Uterine smooth muscle cell (primary cell): ENCODE data around the gene UBE2S. TPM values are rescaled to one million over a fixed set of nuclear protein-coding genes. Genes with fewer than 3 reads are reported as not detected.

ENCODE experiments used
- total RNA-seq: library from RNA; depleted of rRNA; stranded (reverse); fragments of >200 nt; gene quantifications from 2 replicates; pipeline ENCODE4 v1.2.3, GENCODE V29; 2014

The UBE2S gene
- 268 and 487 TPM in 2 replicates for total RNA-seq

GRCh38 chr19:55407550-55407799, at the start of gene UBE2S:
Gene UBE2S, minus strand, starts transcription at chr19:55407788. Its CDS starts 199 bp downstream, at chr19:55407589.

GRCh38 chr19:55443045-55443823, 35.6 kb upstream of the UBE2S start, which contains the start of gene SHISA7:
Gene SHISA7, minus strand, starts transcription at chr19:55443300. Its CDS starts 437 bp downstream, at chr19:55442863.

GRCh38 chr19:55385724-55386492, 21.7 kb downstream of the UBE2S start, which contains the start of gene RPL28:
Gene RPL28, plus strand, starts transcription at chr19:55385932. Its CDS starts 426 bp downstream, at chr19:55386358.

GRCh38 chr19:55384131-55384919, 23.3 kb downstream of the UBE2S start, which contains the start of gene TMEM238:
Gene TMEM238, minus strand, starts transcription at chr19:55384292. Its CDS starts 33 bp downstream, at chr19:55384259.

GRCh38 chr19:55376241-55376933, 31.2 kb downstream of the UBE2S start, which contains the start of gene TMEM190:
Gene TMEM190, plus strand, starts transcription at chr19:55376826. Its CDS starts 28 bp downstream, at chr19:55376854.

GRCh38 chr19:55370305-55370988, 37.1 kb downstream of the UBE2S start, which contains the start of gene IL11:
Gene IL11, minus strand, starts transcription at chr19:55370463. Its CDS starts 153 bp downstream, at chr19:55370310.

GRCh38 chr19:55362990-55363716, 44.4 kb downstream of the UBE2S start, which contains the start of gene GARIN5B:
Gene GARIN5B, minus strand, starts transcription at chr19:55363260. Its CDS starts 194 bp downstream, at chr19:55363066.

GRCh38 chr19:55354698-55355212, 52.8 kb downstream of the UBE2S start, which contains the start of gene COX6B2:
Gene COX6B2, minus strand, starts transcription at chr19:55354719. Its CDS starts 198 bp downstream, at chr19:55354521.

Other genes with a start within 250 kb of the UBE2S start
- gene DNAAF3, start 241.2 kb downstream of the UBE2S start, total RNA-seq, result 0.33 and 0.75 TPM in 2 replicates
- gene SYT5, start 227.5 kb downstream of the UBE2S start, total RNA-seq, result under 0.01 and 0.12 TPM in 2 replicates
- 7.4 and 15.3 TPM in 2 replicates for gene PTPRH, start 198.3 kb downstream of the UBE2S start, total RNA-seq
- gene TMEM86B, start 179.0 kb downstream of the UBE2S start, total RNA-seq, result 1.6 and 1.7 TPM in 2 replicates
- 34.7 and 45.9 TPM in 2 replicates for gene PPP6R1, start 148.8 kb downstream of the UBE2S start, total RNA-seq
- 32.7 and 45.6 TPM in 2 replicates for gene HSPBP1, start 127.7 kb downstream of the UBE2S start, total RNA-seq
- gene BRSK1, start 123.8 kb downstream of the UBE2S start, total RNA-seq, result 7.0 and 9.2 TPM in 2 replicates
- not detected in 2 replicates for gene TMEM150B, start 82.4 kb downstream of the UBE2S start, total RNA-seq
- gene KMT5C, start 67.9 kb downstream of the UBE2S start, total RNA-seq, result 6.5 and 12.1 TPM in 2 replicates
- not detected in 2 replicates for gene COX6B2, start 53.1 kb downstream of the UBE2S start, total RNA-seq
- not detected in 2 replicates for gene GARIN5B, start 44.5 kb downstream of the UBE2S start, total RNA-seq
- 6.9 and 8.5 TPM in 2 replicates for gene IL11, start 37.3 kb downstream of the UBE2S start, total RNA-seq
- 0.37 TPM in 1 of 2 replicates, not detected in the other for gene TMEM190, start 31.0 kb downstream of the UBE2S start, total RNA-seq
- gene TMEM238, start 23.5 kb downstream of the UBE2S start, total RNA-seq, result 0.33 and 0.75 TPM in 2 replicates
- gene RPL28, start 21.9 kb downstream of the UBE2S start, total RNA-seq, result 393 and 410 TPM in 2 replicates
- gene SHISA7, start 35.5 kb upstream of the UBE2S start, total RNA-seq, result not detected in 2 replicates
- 52.5 and 63.2 TPM in 2 replicates for gene ISOC2, start 53.9 kb upstream of the UBE2S start, total RNA-seq
- not detected in 2 replicates for gene C19orf85, start 57.0 kb upstream of the UBE2S start, total RNA-seq
- gene ZNF628, start 68.8 kb upstream of the UBE2S start, total RNA-seq, result 1.5 and 1.9 TPM in 2 replicates
- gene NAT14, start 77.4 kb upstream of the UBE2S start, total RNA-seq, result 19.1 and 29.9 TPM in 2 replicates
- 22.4 and 38.0 TPM in 2 replicates for gene SSC5D, start 80.6 kb upstream of the UBE2S start, total RNA-seq
- gene SBK2, start 129.3 kb upstream of the UBE2S start, total RNA-seq, result 0.11 and 1.5 TPM in 2 replicates
- 0.12 TPM in 1 of 2 replicates, not detected in the other for gene SBK3, start 137.8 kb upstream of the UBE2S start, total RNA-seq
- 3.8 and 5.9 TPM in 2 replicates for gene ZNF579, start 173.1 kb upstream of the UBE2S start, total RNA-seq
- gene FIZ1, start 191.7 kb upstream of the UBE2S start, total RNA-seq, result 2.7 and 3.0 TPM in 2 replicates
- gene ZNF524, start 192.5 kb upstream of the UBE2S start, total RNA-seq, result 7.7 and 9.9 TPM in 2 replicates
- gene ZNF865, start 197.9 kb upstream of the UBE2S start, total RNA-seq, result 1.00 and 1.2 TPM in 2 replicates
- 4.4 and 5.4 TPM in 2 replicates for gene ZNF784, start 216.8 kb upstream of the UBE2S start, total RNA-seq
- gene ZNF580, start 233.2 kb upstream of the UBE2S start, total RNA-seq, result 4.1 and 4.2 TPM in 2 replicates
- 12.3 and 22.5 TPM in 2 replicates for gene ZNF581, start 235.9 kb upstream of the UBE2S start, total RNA-seq
- gene CCDC106, start 240.4 kb upstream of the UBE2S start, total RNA-seq, result 2.5 and 8.5 TPM in 2 replicates
- 117 and 168 TPM in 2 replicates for gene U2AF2, start 247.2 kb upstream of the UBE2S start, total RNA-seq